Stimulated activated CD4-positive, alpha-beta T cell treated with anti-CD3 and anti-CD28 coated beads, Interleukin-15, amount 100 ng/mL, for 1 hour (primary cell): ENCODE data around the gene CD99L2.
"Not testable (repeated sequence)": the region's sequence is repeated elsewhere in the genome, so short reads cannot be mapped to it uniquely, and the experiment has no call there.

Experiments used
- DNase-seq, 2 donors: peaks; one replicate each; pipeline ENCODE4 v3.0.0-alpha.2; 2020; ENCODE audit warnings: low read depth in 1 of 2, low spot score in 1 of 2

Gene CD99L2

DNA sequence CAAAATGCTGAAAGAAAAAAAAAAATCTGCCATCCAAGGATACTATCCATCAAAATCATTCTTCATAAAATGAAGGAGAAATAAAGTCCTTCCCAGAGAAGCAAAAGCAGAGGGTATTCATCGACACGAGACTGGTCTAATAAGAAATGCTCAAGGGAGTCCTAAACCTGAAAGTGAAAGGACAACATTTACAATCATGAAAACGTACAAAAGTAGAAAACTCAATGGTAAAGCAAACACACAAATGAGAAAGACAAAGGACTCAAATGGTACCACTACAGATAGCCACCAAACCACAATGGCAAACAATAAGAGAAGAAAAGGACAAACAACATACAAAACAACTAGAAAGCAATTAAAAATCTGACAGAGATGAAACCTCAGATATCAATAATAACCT, 41.0 kb downstream of the CD99L2 start:
- no peak for DNase-seq

DNA sequence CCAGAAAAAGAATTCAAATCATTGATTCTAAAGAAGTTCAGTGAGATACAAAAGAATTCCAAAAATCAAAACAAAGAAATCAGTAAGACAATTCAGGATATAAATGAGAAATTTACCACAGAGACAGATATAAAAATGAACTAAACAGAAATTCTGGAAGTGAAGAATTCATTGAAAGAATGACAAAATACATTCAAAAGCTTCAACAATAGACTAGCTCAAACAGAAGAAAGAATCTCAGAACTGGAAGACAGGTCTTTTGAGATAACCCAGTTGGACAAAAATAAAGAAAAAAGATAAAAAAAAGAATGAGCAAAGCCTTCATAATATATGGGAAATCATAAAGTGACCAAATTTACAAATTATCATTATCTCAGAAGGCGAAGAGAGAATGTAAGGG, 41.7 kb downstream of the CD99L2 start:
- DNase-seq: no peak

DNA sequence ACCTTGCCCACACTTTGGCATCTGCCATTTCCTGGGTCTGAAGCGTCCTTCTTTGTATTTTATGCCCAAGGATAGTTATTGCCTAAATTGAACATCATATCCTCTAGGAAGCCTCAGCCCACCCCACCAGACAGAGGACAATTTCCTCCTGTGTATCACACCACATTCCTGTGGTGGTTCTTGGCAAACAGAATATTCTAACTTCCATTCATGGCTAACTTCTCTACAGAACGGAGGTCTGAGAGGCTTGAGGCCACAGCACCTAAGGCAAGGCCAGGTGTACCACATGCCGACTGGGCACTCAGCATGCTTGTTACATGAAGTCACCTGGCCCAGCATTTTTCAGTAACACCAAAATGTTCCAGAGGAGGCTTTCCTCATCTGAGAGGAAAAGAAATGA, 42.4 kb downstream of the CD99L2 start:
- no peak for DNase-seq

DNA sequence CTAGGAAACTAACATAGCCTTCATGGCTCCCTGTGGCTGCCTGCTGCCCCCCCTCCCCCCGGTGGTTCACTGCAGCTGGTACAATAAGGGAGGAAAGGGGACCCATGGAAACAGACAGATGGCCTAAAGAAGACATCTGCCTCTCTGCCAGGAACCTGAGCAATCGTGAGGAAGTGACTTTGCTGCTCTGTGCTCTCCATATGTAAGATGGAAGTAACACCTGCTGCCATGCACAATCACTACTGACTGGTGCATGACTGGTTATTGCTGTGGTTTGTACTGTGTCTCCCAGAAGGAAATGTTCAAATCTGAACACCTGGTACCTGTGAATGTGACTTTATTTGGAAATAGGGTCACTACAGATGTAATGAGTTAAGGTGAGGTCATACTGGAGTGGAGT, 43.6 kb downstream of the CD99L2 start:
- DNase-seq: no peak

DNA sequence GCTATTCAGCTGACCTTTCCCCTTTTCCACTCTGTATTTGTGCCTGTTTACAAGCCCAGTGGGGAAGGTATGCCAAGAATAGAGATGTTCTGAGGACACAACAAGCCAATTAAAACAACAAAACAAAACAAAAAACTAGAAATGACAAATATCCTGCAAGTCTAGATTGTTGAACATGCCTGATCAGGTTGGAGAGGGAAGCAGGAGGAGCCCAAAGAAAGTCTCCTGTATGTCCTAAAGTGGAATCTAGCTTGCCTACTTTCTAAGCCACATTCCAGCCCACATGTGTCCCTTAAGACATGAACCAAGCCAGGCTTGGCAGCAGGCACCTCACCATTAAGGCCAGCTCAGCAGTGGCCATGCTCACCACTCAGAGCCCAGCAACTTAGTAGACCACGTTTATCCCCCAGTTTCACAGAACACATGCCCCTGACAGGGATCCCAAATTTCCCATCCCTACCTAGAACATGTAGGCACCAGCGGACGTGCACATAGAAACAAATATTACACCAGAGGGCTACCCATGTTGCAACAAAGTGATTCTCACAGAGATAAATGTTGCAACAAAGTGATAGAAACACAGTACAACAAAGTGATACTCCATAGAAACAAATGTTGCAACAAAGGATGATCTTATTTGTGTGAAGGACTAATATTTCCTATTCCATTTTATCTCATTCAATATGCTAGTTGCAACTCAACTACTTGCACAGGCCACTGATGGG, 48.3 kb downstream of the CD99L2 start:
- DNase-seq: no peak

DNA sequence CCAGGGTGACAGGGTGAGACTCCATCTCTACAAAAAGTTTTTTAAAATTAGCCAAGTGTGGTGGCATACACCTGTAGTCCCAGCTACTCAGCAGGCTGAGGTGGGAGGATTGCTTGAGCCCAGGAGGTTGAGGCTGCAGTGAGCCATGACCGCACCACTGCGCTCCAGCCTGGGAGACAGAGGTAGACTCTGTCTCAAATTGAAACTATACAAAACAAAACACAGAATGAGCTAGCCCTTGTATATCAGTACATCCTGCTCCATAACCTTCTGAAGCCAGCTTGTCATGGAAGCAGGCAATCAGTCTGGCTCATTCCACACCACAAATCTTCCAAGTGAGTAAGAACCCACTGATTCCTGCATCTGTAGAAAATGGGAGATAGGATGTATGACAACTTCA, 49.0 kb downstream of the CD99L2 start:
- DNase-seq: no peak

DNA sequence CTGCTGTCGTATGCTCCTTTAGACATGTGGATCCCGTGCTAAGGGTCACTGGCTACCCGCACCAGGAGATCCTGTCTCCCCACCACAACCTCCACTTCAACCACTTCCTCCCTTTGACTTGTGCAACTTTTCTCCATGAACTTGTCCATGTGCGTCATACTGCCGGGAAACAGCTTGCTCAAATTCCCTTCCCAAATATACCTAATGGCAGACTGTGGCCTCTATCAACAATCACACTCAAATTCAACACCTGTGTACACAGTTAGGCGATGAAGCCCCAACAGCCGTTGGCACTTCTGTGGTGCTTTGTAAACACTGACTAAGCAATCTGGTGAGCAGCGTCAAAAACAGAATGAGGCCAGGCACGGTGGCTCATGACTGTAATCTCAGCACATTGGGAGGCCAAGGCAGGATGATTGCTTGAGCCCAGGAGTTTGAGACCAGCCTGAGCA, 49.5 kb downstream of the CD99L2 start:
- no peak for DNase-seq

DNA sequence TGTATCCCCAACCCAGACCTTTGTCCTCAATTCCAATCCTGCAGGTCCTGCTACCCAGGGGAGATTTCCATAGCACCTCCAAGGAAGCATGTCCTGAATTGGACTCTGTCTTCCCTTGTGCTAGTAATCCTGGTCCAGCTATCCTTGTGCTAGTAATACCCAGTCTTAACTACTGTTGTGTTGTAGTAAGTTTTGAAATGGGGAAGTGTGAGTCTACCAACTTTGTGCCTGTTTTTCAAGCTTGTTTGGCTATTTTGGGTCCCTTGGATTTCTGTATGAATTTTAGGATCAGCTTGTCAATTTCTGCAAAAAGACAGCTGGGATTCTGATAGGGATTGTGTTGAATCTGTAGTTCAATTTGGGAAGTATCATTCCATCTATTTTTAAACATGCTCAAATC, 51.4 kb downstream of the CD99L2 start:
- no peak for DNase-seq

DNA sequence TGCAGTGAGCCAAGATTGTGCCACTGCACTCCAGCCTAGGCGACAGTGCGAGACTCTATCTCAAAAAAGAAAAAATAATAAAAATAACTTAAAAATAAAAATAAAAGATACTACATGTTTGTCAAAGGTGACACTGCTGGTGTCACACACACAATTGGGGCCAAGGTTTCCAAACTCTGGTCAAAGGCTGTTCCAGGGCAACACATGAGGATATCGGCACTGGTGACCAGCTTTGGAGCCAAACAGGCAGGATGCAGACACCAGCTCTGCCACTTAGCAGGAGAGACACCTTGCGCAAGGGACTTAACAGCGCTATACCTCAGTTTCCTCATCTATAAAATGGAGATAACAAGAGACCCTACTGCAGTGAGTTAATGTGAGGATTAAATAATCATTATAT, 52.3 kb downstream of the CD99L2 start:
- DNase-seq: no peak

DNA sequence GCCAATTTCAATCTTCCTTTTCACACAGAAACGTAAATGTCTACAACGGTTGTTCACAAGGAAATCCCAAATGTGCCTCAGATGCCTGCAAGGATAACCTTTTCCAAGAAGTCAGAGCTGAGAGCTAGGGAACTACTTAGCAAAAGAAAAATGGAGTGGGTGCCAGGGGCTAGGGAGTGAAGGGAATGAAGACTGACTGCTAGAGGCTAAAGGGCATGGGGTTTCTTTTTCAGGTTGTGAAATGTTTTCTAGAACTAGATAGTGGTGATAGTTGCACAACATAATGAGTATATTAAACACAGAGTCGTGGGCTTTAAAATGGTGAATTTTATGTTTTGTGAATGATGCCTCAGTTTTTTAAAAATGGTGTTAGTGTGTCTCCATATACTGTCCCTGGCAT, 53.4 kb downstream of the CD99L2 start:
- DNase-seq: no peak

DNA sequence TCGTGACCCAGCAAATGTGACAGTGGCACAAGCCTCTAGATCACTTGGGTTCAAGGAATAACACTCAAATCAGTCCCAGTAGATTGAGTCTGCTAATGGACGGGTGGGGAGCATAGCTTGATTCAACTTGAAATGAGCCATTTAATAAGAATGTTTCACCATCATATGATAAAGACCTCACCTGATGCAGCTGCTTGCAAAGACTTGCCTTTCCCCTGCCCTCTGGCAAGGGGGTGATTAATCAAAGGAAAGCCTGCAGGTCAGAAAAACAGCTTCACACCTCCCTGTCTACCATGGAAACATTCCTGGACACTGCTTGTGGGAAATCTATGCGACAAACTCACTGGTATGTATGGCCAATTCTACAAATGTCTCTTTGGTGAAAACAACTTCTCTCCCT, 54.5 kb downstream of the CD99L2 start:
- no peak for DNase-seq

DNA sequence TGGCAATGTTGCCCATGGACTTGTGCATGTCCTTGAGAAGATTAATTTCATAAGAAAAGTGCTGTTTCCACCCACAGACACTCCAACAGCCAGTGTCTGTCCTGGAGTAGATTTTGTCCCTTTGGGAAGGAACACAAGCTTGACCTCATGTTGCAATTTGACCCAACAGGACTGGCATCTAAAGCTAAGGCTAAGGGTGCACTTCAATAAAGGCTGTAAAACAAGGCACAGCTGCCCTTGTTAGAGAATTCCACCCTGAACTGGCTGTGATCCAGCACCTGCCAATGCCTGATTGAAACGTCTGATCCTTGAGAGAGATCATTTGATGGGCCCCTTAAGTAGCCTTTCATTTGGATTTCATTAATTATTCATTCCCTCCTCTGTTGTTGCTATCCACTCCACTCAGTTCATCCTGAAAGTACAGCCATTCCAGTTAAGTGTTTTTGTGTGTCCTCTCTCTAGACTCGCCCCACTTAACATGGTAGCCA, 56.2 kb downstream of the CD99L2 start:
- DNase-seq: no peak

DNA sequence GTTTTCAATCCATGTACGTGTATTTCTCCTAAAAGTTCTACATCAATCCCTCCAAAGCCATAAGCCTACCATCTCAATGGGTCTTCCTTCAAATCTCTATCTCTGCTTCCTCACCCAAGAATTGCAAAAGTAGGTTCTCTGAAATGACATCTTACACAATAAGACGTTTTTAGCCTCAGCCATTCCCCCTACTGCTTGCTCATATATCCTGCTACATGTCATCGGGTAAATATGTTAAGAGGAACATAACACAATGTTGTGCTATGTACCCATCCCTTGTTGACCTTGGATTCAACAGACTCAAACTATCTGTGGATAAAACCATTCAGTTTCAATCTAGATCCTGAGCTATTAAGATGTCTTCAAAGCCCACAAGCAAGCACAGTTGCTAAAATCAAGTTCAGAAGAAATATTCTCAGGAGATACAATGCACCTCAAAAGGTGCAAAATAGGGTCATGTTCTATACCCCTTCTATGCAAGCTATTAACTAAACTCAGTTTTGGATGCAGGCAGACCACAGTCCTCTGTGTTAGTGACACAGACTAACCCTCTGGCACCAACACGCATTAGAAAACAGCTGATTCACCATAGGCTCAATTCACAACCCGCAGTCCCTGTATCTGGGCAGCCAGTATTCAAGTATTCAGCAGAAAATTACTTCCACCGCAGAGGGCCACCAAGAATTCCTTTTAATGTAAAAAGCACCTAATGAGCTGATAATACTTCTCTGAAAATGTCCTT, 56.8 kb downstream of the CD99L2 start:
- DNase-seq: no peak

DNA sequence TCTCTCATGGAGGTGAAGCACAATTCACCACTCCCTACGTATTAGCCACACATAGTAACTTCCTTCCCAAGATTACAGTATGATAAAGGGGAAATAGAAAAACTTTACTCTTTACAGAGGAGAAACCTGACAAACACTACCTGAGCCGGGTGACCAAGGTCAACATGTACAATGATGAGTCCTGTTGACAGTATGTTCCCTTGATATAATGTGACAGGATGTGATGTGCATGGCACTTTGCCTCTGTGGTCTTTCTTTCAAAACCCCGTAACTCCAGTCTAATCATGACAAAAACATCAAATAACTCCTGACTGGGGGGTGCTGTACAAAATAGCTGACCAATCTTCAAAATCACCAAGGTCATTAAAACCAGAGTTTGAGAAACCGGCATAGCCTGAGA, 60.6 kb downstream of the CD99L2 start:
- DNase-seq: no peak

DNA sequence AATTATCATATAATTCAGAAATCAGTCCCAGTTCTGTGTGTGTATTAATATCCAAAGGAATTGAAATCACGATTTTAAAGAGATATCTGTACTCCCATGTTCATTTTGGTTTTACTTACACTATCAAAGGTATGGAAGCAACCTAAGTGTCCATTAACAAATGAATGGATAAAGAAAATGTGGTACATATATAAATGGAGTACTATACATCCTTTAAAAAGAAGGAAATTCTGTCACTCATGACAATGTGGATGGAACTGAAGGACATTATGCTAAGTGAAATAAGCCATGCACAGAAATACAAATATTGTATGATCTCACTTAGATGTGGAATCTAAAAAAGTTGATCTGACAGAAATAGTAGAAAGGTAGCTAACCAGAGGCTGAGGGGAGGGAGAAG, 63.8 kb downstream of the CD99L2 start:
- no peak for DNase-seq

DNA sequence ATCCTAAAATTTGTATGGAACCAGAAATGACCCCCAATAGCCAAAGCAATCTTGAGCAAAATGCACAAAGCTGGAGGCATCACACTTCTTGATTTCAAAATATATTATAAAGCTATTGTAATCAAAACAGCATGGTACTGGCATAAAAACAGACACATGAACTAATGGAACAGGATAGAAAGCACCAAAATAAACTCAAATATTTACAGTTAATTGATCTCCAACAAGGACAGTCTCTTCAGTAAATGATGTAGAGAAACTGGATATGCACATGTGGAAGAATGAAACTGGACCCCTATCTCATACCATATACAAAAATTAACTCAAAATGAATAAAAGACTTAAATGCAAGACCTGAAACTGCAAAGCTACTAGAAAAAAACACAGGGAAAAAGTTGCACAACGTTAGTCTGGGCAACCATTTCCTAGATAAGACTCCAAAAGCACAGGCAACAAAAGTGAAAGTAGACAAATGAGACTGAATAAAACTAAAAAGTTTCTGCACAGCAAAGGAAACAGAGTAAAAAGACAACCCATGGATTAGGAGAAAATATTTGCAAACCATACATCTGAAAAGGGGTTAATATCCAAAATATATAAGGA, 64.9 kb downstream of the CD99L2 start:
- DNase-seq: no peak

DNA sequence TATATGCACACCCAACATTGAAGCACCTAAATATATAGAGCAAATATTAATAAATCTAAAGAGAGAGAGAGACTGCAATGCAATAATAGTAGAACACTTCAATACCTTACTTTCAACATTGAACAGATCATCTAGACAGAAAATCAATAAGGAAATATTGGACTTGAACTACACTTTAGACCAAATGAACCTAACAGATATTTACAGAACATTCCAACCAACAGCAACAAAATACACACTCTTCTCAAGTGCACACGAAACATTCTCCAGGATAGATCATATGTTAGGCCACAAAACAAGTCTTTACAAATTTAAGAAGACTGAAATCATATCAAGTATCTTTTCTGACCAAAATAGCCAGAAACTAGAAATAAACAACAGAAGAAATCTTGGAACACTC, 66.6 kb downstream of the CD99L2 start:
- DNase-seq: no peak

DNA sequence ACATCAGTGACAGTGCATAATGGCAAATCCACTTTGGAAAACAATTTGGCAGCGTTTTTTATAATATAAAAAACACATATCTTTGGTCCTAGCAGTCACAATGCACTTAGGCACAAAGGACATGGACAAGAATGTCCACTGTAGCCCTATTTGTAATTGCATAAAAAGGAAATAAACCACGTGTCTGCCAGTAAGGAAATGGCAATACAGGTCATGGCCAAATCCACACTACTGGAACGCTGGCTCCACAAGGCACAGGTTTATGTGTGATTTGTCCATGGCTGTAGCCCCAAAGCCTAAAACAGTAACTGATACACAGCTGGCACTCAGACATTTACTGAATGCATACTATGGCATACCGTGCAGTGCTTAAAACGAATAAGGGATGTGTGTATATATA, 69.7 kb downstream of the CD99L2 start:
- no peak for DNase-seq

DNA sequence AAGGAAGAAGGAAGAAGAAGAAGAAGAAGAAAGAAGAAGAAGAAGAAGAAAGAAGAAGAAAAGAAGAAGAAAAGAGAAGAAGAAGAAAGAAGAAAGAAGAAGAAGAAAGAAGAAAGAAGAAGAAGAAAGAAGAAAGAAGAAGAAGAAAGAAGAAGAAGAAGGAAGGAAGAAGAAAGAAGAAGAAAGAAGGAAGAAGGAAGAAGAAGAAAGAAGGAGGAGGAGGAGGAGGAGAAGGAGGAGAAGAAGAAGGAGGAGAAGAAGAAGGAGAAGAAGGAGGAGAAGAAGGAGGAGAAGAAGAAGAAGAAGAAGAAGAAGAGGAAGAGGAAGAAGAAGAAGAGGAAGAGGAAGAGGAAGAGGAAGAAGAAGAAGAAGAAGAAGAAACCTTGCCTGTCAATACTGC, 74.1 kb downstream of the CD99L2 start:
- DNase-seq: not testable (repeated sequence)

DNA sequence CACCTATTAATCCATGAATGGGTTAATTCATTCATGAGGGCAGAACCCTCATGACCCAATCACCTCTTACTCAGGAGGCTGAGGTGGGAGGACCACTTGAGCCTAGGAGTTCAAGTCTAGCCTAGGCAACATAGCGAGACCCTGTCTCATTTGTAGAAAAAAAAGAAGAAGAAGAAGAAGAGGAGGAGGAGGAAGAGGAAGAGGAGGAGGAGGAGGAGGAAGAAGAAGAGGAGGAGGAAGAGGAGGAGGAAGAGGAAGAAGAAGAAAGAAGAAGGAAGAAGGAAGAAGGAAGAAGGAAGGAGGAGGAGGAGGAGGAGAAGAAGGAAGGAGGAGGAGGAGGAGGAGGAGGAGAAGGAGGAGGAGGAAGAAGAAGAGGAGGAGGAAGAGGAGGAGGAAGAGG, 74.6 kb downstream of the CD99L2 start:
- DNase-seq: not testable (repeated sequence)

DNA sequence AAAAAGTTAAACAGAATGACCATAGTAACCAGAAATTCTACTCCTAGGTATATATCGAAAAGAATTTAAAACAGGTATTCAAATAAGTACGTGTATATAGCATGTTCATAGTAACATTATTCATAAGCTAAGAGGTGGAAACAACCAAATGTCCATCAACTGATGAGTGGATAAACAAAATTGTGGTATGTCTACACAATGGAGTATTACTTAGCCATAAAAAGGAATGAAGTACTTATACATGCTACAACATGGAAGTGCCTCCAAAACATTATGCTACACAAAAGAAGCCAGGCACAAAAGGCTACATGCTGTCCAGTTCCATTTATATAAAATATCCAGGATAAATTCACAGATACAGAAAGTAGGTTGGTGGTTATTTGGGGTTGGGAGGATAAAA, 76.5 kb downstream of the CD99L2 start:
- DNase-seq: no peak

DNA sequence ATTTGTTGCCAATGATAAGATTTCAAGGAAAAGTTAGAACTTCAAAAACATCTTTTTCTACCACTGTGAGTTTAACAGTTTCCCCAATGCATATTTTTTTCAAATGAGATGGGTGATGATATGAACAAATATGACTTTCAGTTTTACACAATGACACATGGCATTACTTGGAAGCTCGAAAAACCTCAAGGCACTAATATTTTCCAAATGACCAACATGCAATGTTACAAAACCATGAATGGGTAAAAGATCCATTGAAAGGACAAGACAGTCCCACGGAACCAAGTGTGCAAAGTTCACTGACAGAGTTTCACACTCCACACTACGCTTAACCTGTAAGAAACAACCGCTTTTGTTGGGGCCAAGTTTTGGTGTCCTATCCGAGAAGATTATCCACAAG, 84.5 kb downstream of the CD99L2 start:
- DNase-seq: no peak
